CD4-positive, alpha-beta T cell treated with Interferon alpha-2 for 1 hour (primary cell): ENCODE data around the gene DHRS1.

ENCODE experiments used
- DNase-seq, 2 donors: peaks; one replicate each; pipeline ENCODE4 v3.0.0-alpha.2; 2020 to 2022

The DHRS1 gene

DNA sequence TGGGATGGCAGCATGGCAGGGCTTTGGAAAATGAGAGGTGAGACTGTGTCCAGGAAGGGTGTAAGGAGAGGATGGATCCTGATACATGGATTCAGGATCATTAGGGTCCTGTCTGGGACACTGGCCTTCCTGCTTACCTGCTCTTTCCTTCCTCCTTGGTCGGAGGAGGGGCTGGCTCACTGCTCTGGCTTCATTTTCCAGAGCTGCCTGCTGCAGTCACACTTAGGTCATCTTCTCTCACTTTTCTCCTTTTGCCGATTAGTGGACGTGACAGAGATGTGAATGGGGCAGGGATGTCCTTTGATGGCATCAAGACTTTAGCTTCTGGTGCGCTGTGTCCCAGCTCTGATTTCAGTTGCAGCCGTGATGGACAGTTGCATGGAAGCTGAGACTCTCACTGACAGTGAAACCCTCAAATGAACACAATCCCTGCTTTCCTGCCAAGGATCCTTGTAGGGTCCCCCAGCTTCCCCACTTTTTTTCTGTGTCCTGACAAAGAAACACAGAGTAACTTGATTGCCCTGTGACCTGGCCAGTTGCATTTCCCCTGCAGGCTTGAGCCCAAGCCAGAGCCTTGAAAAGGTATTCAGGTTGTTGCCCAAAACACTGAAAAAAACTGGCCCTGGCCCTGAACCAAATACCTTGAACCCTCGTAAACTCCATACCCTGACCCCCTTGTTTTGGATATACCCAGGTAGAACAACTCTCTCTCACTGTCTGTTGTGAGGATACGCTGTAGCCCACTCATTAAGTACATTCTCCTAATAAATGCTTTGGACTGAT is 9.0 kb upstream of the DHRS1 start:
- DNase-seq, result no peak

DNA sequence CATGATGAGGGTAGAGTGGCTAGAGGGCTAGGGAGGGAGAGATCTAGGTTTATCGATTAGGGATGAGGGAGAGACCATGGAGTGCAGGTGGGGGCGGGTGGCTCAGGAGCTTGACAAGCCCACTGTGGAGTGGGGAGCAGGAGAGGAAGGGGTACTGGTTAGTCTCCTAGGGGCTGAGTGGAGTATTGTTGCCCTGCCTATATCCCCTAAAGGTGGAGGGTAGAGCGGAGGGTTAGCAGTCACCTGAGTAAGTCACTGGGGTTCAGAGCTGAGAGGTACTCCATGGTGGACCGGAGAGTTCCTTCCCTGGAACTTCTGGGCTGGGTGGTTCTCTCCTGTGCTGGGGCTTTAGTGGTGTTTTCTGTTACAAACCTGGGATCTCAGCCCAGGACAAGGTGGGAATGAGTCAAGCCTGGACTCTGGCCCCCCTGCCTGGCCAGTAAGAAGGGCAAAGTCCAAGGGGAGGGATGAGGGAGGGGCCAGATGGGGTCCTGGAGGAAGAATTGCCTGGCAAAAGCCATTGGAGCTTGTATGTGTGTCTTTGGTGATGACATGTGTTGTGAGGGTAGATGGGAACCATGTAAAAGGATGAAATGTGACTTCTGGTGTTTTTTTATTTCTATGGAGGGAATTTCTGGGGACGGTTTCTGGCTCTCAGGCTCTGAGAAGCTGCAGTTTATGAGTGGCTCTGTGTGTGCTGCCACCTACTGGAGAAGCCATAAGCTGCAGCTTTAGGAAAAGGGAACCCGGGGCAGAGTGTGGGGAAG is 8.2 kb upstream of the DHRS1 start, which contains the start of gene CIDEB:
TSS of gene CIDEB (minus strand) at position 403 of the 767 bp plus-strand sequence. CDS start at position 284, 119 bp downstream.
- peak; percentile 67 to 74 for DNase-seq

DNA sequence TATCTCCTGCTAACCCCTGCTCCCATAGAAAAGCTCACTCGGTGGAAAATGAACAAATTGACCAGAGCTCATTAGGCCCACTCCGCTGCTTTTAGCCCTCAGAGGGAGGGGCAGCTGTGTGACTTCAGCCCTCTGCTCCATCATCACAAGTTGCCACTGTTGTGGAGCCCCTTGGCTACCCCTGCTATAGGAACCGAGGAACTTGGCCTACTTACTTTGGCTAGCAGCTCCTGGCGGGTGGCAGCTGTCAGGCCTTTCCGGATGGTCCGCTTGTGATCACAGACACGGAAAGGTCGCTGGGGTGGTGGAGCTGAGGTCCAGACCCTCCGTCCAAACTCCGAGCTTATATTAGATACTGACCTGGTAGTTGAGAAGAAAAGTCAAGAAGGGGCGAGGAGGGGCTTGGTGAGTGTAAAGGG is 7.6 kb upstream of the DHRS1 start:
- DNase-seq, result no peak

DNA sequence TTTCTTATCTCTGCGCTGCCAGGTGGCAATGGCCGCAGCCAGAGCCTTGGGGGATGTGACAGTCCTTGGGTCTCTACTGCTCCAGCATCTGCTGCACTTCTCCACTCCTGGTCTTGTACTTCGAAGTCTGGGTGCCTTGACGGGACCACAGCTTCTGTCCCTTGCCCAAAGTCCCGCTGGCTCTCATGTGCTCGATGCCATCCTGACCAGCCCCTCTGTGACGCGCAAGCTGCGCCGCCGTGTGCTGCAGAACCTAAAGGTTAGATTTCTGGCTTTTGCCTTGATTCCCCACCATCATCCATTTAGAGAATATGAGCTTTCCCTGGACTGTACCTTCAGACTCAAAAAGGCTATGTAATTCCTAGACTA is 4.4 kb upstream of the DHRS1 start:
- DNase-seq, result no peak

DNA sequence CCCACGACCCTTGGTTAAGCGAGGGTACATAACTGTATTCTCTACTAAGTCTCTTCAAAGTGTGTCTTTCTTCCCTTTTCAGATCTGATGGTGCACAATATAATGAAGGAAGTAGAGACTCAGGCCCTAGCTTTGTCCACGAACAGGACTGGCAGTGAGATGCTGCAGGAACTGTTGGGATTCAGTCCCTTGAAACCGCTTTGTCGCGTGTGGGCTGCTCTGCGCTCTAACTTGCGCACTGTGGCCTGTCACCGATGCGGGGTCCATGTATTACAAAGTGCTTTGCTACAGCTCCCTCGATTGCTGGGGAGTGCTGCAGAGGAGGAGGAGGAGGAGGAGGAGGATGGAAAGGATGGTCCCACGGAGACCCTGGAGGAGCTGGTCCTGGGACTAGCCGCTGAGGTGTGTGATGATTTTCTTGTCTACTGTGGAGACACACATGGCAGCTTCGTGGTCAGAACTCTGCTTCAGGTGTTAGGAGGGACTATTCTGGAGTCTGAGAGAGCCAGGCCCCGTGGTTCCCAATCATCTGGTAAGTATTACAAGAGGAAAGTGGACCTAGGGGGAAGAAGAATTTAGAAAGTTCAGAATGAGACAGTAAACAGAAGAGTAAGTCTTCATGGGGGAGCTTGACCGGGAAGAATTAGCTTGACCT is 873 bp upstream of the DHRS1 start:
- DNase-seq, result no peak

DNA sequence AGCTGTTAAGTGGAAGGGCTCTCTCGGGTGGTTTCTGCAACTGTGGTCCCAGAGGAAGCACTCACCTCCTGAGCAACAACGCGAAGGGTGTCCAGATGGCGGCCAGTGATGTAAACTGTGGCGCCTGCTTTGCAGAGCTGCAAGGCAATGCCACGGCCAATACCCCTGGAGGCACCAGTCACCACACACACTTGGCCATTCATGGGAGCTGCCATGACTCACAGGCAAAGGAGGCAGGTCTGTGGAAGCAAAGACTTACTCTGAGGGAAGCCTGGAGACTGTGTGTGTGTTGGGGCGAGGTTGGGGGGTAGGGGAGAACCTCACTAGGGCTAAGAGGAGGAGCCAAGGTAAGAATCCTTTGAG is 707 bp downstream of the DHRS1 start:
- no peak for DNase-seq

DNA sequence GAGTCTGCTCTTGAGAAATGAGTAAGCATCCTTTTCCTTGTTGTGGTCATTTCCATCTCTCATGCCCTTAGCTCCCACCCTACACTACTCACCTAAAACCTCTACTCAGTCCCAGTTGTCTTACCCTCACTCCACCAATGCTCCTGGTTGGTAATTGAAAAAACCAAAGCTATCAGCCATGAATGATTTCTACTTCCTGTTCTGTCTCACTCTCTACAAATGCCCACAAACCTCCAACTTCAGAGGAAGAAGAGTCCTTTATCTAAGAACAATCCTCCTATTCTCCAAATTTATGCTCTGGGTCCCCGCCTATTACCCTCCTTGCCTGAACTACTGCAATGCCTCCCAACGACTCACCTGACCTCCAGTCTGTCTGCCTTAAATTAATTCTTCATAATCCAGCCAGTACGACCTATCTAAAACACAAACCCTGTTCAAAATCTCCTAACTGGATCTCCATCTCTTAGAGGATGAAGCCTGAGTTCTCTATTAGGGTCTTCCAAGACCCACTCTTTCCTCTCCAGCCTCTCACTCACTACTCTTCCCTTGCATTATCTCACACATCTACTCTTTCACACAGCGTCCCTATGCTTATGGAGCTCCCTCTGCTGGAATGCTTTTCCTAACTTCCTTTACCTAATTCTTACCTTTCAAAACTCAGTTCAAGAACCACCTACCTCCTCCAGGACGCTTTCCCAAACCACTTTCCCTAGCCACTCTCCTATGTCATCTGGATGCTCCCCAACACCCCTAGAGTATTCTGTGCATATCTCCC is 2.2 kb downstream of the DHRS1 start:
- no peak for DNase-seq

DNA sequence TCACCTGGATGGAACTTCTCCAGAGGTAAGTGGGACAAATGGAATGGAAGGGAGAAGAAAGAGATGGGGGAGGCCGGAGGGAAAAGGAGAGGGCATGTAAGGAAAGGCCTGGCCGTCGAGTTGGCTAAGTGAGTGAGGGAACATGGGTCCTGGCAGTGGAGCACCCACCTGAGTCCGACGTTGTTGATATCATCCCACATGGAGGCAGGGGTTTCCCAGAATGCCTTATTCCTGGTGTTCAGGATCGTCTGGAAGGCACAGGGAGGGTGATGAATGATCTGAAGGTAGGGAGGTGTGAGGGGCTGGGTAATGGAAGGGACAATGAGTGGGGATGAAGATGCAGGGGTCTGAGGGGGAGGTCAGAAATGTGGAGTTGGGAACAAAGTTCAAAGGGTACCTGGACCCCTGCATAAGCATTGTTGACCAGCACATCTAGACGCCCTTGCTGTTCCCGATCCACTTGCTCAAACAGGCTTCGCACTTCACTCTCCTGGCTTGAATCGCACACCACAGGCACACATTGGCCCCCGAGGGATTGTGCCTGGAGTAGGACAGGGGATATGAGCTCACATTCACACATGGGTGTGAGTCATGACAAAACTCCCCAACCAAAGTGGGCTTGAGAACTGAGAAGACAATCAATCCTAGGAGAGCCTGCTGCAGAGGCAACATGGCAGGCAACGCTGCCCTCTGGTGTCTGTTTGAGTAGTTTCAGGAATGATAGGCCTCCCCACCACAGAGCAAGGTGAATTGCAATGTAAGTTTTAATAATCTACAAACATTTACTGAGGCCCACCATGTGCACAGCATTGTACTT is 3.0 kb downstream of the DHRS1 start:
- DNase-seq, result peak; percentile 81 to 84

DNA sequence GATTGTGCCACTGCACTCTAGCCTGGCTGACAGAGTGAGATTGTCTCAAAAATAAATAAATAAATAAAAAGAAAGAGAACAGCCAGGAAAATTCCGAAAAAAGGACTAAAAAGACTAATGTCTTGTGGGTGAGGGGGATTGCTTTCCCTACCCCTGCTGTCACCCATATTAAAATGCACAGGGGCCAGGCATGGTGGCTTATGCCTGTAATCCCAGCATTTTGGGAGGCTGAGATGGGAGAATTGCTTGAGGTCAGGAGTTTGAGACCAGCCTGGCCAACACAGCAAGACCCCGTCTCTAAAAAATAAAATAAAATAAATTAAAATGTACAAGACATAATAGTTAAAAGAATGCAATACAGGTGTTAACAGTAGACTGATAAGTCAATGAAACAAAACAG is 6.1 kb downstream of the DHRS1 start:
- no peak for DNase-seq

DNA sequence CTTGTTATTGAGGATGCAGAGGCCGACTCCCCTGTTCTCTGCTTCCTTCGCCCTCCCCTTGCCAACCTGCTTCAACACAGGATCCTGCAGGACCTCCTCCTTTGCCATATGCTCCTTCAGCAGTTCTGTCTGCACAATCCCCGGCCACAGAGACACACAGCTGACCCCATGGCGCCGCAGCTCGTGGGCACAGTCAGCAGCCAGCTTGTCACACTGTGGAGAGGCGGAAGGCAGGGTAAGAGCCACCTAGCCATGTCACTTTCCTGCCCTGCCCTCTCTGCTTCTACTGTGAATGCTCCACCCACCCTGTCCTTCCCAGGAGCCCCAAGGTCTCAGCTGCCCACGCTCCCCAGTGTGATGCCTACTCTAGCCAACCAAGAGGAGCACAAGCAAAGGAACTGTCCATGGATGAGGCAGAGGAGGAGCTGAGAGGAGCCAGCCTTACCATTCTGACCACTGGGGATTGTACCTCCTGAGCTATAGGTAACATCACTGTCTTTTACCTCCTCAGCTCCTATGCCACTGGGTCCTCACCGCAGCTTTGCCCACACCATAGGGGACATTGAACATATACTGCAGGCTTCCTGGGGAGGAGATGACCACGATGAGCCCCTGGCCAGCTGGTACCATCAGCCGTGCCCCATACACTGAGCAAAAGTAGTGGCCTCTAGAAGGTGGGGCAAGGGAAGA is 7.3 kb downstream of the DHRS1 start:
- DNase-seq, result no peak

DNA sequence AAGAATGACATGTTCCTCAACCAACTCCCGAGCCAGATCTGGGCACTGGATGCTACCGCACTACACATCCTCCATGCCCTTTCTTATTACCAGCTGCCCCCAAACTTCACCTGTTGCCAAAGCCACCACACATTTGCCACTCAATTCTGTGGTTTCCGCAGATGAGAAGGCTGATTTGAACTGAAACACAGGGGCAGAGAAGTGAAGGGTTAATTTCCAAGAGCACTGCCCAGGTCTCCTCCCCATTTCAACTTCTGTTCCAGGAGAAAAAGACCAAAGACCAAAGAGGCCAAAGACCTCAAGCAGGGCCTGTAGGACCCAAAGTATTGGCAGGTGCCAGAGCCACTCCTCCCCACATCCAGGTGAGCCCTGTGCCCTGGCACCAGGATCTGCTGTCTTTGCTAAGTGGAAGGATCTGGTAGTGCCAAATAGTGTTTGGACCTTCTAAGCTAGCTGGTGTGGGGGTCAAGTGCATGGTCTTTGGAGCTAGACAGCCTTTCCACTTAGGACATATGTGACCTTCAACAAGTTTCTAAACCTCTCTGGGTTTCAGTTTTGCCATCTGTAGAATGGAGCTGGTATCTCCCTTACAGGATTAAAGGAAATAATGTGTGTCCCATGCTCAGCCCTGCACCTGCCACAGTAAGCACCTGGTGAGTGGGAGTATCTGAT is 8.0 kb downstream of the DHRS1 start:
- DNase-seq, result no peak

DNA sequence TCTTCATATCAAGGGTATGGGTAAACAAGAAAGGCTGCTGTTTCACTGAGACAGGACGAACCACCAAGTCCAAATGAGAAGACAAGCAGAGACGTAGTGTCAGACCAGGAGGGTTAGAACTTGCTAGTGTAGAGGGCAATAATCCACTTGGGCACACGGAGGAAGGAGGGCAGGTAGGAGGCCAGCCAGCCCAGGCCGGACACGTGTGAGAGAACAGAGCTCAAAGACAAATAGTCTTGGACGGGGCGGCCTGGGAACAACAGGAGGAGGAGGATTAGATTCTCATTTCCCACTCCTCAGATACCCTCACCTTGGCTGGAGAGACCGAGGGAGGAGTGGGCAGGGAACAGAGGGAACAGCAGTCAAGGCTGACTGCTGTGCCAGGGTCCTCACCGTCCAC is 8.8 kb downstream of the DHRS1 start:
- DNase-seq, result no peak

DNA sequence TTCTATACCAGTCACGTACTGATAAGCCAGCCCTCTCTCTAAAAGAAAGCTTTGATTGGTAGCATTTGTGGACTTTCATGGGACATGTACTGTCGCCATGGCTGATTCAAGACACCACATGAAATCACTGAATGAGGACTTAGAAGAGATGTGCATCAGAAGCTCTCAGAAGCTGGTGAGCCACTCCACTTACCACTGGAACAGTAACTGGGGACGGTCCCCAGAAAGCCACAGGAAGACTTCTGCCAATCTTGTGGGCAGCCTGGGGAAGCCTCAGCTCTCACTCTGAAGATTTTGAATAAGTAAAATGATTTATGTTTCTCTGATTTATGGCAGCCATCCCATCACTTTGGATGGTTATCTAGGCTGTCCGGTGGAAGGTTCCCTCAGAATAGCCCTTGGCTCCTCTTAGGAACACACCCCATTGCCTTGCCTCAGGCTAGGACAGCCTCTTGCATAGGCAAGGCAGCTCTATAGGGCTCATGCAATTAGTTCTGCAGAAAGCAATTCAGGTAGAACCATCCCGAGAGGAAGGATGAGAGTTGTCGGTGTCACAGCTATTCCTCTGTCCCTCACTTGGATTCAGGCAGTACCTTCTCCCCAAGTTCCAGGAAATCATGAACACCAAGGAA is 9.8 kb downstream of the DHRS1 start:
- DNase-seq, result no peak

DNA sequence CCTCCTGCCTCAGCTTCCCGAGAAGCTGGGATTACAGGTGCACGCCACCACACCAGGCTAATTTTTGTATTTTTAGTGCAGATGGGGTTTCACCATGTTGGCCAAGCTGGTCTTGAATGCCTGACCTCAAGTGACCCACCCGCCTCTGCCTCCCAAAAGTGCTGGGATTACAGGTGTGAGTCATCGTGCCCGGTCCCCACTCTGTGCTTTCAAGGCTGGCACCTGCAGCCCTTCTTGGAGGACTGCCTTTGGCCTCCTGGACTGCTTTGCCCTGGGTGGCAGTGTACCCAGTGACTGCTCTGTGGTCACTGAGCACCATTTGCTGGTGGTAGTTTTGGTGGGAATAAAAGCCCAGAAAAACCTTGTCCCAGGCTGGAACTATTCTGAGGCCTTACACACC is 12.6 kb downstream of the DHRS1 start:
- no peak for DNase-seq

DNA sequence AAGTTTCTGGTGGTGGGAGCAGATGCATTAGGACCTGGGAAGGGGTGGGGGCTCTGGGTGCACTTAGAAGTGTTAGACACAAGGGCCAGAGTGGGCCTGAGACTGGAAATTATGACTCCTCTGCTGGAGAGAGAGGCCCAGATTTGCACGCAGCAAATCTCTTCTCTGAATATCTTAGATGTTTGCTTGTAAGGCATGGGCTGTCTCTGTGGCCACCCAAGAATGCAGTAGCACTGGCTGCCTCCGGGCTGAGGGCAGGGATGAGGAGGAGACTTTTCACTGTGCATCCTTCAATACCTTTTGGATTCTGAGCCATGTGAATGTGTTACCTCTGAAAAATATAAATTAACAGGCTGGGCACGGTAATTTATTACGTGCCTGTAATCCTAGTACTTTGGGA is 14.2 kb downstream of the DHRS1 start:
- no peak for DNase-seq

DNA sequence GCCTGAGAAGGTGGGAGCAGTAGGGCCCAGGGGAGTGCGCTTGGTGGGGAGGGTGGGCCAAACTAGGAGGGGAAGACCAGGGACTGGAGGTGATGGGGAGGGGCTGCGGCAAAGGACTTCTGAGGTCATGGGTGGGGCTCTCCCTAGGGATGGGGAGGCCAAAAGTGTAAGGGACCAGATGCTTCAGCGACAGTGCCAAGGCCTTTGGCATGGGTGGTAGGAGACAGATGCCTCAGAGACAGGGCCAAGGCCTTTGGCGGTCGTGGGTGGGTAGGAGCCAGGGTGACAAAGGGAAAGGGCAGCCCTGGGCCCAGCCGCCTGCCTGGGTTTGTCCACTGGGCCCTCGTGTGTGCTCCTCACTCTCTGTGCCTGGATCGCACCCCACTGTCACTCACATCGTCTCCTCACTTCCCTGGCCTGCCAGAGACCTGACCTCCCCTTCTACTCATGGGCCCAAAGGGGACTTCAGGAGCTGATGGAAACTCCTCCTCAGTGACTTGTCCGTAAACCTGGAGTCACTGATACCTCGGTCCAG is 15.0 kb downstream of the DHRS1 start:
- no peak for DNase-seq

DNA sequence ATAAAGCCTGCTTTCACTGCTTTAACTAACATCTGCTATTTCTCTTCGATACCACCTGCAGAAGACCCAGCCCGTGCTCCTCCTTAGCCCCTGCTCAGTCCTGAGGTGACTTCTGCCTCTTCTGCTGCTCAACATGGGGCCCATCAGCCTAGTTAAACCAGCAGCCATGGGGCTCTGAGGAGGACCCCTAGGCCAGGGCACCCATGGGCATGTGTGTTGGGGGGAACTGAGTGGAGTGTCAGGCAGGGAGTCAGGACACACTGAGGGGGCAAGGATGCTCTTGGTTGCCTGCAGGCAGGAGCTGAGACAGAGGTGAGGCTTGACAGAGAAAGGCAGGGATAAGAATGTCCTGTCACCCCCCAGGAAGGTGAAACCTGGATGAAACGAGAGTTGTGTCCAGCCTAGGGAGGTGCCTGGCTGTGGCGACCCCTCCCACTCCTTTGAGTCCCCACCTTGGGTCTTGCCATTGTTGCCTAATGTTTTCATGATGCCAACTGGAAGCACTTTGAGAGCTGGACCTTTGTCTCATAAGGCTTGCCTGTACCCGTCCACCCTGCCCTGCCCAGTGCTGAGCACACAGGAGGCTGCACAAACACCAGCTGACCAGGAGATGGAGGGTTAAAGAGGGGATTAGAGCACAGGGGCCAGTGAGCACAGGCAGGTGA is 15.7 kb downstream of the DHRS1 start:
- DNase-seq, result no peak

DNA sequence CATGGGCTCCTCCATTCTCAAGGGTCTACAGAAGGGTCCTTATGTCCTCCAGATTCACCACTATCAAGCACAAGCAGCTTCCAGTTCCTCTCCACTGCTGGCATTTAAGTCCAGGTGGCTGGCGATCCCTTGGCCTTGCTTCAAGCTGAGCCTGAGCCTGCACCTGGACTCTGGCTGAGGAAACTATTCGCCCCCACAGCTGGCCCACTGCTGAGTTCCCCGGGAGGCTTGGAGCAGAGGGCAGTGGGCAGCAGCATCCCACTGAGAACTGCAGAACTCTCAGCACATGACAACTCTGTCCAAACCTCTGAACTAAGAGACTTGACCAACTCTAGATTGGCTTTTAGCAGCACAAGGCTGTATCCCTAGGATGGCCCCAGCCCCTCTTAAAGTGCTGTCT is 16.8 kb downstream of the DHRS1 start:
- no peak for DNase-seq

DNA sequence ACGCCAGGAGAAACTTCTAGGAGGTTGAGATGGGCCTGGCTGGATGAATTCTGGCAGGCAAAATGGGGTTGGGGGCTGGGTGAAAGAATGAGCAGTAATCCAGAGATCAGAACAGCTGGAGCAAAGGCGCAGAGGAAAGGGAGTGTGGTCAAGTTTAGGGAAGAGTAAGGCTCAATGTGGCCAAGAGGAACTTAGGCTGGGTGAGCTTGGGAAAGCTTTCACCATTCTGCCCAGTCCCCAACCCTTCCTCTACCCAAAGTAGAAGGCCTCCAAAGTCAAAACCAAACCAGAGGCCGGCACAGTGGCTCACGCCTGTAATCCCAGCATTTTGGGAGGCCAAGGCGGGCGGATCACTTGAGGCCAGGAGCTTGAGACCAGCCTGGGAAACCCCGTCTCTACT is 17.9 kb downstream of the DHRS1 start:
- no peak for DNase-seq
